Measurements from ENCODE around the gene MACROD2.

GRCh38 chr20:15047042-15047441, 1051.7 kb downstream of the MACROD2 start:
- TF ChIP-seq CTCF (IDR thresholded peaks at IDR 0.05; ENCODE audit: insufficient read depth, low read length, poor library complexity, severe bottlenecking) (no peak), EZH2phosphoT487 (conservative IDR thresholded peaks at IDR 0.05; ENCODE audit: low read length) (no peak)
